ENCODE data around the gene GNB2.
A peak's percentile ranks its signal among the peaks of the same experiment; 100 is the strongest.
"Not testable (repeated sequence)": the region's sequence is repeated elsewhere in the genome, so short reads cannot be mapped to it uniquely, and the experiment has no call there.

Gene GNB2

DNA sequence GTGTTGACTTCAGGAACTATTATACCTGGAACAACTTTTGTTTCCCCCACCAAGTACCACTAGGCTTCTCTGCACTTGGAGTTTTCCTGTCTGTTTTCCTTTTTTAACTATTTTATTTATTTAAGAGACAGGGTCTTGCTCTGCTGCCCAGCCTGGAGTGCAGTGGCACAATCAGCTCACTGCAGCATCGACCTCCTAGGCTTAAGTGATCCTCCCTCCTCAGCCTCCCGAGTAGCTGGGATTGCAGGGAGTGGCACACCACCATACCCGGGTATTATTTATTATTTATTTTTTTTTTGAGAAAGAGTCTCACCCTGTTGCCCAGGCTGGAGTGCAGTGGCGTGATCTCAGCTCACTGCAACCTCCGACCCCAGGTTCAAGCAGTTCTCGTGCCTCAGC is 22.6 kb downstream of the GNB2 start:
- DNase-seq (ENCODE audit: low spot score): no peak

GRCh38 chr7:100699018-100699417 is 25.5 kb downstream of the GNB2 start:
- no peak for DNase-seq (ENCODE audit: low spot score)

GRCh38 chr7:100701089-100701488 is 27.5 kb downstream of the GNB2 start:
- not testable (repeated sequence) for DNase-seq (ENCODE audit: low spot score)

DNA sequence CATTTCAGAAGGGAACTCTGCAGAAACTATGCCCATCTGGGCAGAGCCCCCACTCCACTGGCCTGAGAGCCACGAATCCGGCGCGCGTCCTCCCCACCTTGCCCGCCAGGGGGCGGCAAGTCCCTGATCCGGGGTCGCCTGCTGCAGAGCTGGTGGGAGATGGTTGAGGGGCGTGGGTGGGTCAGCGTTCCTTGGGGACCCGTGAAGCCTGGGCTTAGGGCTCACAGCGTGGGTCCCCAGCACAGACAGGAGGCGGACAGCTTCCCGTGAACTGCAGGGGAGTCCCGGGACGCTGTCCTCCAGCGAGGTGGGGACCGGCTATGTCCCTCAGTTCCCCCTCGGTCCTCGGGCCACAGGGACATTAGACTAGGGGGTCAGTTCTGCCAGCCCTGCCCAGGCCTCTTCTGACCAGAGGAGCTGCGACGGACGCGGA is 31.8 kb downstream of the GNB2 start:
- peak; percentile 89 for DNase-seq (ENCODE audit: low spot score)

- peak; percentile 98 for DNase-seq (ENCODE audit: low spot score)
Measured at GRCh38 chr7:100705753-100706671, 32.5 kb downstream of the GNB2 start, which contains the start of gene POP7. Gene POP7, plus strand, starts transcription at chr7:100706121. Its CDS starts 710 bp downstream, at chr7:100706831.

GRCh38 chr7:100706672-100707311 is 33.3 kb downstream of the GNB2 start:
- DNase-seq (ENCODE audit: low spot score): no peak

DNA sequence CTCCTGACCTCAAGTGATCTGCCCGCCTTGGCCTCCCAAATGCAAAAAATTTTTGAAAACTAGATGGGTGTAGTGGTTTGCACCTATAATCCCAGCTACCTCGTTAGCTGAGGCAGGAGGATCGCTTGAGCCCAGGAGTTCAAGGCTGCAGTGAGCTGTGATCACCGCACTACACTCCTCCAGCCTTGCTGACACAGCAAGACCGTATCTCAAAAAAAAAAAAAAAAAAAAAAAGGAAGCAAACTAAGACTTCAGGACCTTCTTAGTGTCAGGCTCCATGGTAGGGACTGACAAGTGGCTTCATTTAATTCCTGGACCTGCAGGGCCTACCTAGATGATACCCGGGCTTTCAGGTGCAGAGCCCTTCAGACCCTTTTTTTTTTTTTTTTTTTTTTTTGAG is 34.9 kb downstream of the GNB2 start:
- DNase-seq (ENCODE audit: low spot score): no peak

GRCh38 chr7:100710452-100710851 is 36.9 kb downstream of the GNB2 start:
- DNase-seq (ENCODE audit: low spot score): no peak

DNA sequence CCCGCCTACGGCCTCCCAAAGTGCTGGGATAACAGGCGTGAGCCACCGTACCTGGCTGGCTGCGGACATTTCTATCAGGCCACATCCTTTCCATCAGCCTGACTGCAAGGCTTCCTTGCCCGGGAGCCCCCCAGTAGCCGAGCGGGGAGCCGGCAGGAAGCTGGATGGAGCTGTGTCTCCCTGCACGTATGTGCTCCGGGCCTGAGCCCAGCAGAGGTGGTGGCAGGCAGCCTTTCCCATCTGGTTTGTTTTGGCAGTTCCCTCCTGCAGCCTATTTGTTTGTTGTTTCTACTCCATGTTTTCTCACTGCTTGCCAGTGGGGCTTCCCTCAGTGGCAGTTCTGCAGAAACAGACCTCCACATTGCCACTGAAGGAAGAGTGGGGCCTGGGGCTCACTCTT is 37.8 kb downstream of the GNB2 start:
- no peak for DNase-seq (ENCODE audit: low spot score)

DNA sequence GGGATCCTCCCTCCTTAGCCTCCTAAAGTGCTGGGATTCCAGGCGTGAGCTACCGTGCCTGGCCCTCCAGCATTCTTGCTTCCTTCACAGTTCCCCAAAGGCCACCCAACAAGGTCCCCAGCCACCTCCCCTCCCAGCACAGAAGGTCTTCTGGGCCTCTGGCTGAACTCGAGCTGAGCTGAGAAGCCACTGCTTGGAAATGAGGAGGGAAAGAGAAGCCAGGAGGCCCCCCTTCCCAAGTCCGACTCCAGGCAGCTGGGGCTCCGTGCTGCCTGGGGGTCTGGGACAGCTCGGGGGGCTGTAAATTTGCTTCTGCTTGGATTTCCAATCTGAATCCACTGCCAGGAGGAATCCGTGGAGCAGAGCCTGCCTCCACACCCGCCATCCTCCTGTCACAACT is 41.2 kb downstream of the GNB2 start:
- no peak for DNase-seq (ENCODE audit: low spot score)

- DNase-seq (ENCODE audit: low spot score): not testable (repeated sequence)
Measured at GRCh38 chr7:100717073-100717472, 43.5 kb downstream of the GNB2 start.

DNA sequence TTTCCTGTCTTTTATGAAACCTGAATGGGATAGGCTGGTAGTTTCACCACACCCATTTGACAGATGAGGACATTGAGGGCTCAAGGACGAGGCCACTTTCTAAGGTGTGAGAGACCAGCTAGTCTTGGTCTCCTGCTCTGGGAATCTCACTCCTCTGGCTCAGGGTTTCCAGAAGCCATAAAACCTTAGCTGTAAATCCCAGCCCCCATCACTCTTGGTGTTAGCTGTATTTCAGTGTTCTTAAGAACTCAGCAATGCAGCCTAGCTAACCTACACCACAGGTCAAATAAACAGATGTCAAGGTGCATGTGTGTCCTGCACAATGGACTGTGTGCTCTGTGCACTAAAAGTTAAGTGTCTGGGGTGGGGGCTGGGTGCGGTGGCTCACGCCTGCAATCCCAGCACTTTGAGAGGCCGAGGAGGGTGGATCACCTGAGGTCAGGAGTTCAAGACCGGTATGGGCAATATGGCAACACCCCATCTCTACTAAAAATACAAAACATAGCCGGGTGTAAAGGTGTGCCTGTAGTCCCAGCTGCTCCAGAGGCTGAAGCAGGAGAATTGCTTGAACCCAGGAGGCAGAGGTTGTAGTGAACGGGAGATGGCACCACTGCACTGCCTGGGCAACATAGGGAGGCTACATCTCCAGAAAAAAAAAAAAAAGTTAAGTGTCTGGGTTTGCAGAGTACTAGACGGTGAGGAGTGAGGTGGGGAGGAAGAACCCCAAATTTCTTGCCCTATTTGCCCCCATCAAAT is 46.2 kb downstream of the GNB2 start:
- peak; percentile 33 for DNase-seq (ENCODE audit: low spot score)

DNA sequence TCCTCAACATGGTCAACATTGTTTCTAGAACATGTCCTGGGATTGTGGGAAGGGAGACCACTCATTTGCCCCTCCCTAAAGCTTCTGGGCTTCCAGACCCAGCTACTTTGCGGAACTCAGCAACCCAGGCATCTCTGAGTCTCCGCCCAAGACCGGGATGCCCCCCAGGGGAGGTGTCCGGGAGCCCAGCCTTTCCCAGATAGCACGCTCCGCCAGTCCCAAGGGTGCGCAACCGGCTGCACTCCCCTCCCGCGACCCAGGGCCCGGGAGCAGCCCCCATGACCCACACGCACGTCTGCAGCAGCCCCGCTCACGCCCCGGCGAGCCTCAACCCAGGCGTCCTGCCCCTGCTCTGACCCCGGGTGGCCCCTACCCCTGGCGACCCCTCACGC is 46.7 kb downstream of the GNB2 start, which contains the start of gene EPO:
EPO (plus strand) TSS at position 190 of the 392 bp plus-strand sequence. CDS start 513 bp downstream, outside the sequence.
- no peak for DNase-seq (ENCODE audit: low spot score)

DNA sequence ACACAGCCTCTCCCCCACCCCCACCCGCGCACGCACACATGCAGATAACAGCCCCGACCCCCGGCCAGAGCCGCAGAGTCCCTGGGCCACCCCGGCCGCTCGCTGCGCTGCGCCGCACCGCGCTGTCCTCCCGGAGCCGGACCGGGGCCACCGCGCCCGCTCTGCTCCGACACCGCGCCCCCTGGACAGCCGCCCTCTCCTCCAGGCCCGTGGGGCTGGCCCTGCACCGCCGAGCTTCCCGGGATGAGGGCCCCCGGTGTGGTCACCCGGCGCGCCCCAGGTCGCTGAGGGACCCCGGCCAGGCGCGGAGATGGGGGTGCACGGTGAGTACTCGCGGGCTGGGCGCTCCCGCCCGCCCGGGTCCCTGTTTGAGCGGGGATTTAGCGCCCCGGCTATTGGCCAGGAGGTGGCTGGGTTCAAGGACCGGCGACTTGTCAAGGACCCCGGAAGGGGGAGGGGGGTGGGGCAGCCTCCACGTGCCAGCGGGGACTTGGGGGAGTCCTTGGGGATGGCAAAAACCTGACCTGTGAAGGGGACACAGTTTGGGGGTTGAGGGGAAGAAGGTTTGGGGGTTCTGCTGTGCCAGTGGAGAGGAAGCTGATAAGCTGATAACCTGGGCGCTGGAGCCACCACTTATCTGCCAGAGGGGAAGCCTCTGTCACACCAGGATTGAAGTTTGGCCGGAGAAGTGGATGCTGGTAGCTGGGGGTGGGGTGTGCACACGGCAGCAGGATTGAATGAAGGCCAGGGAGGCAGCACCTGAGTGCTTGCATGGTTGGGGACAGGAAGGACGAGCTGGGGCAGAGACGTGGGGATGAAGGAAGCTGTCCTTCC is 47.3 kb downstream of the GNB2 start:
- no peak for DNase-seq (ENCODE audit: low spot score)

GRCh38 chr7:100721505-100721812 is 47.9 kb downstream of the GNB2 start:
- no peak for DNase-seq (ENCODE audit: low spot score)

DNA sequence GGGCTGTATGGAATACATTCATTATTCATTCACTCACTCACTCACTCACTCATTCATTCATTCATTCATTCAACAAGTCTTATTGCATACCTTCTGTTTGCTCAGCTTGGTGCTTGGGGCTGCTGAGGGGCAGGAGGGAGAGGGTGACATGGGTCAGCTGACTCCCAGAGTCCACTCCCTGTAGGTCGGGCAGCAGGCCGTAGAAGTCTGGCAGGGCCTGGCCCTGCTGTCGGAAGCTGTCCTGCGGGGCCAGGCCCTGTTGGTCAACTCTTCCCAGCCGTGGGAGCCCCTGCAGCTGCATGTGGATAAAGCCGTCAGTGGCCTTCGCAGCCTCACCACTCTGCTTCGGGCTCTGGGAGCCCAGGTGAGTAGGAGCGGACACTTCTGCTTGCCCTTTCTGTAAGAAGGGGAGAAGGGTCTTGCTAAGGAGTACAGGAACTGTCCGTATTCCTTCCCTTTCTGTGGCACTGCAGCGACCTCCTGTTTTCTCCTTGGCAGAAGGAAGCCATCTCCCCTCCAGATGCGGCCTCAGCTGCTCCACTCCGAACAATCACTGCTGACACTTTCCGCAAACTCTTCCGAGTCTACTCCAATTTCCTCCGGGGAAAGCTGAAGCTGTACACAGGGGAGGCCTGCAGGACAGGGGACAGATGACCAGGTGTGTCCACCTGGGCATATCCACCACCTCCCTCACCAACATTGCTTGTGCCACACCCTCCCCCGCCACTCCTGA is 49.1 kb downstream of the GNB2 start:
- no peak for DNase-seq (ENCODE audit: low spot score)

DNA sequence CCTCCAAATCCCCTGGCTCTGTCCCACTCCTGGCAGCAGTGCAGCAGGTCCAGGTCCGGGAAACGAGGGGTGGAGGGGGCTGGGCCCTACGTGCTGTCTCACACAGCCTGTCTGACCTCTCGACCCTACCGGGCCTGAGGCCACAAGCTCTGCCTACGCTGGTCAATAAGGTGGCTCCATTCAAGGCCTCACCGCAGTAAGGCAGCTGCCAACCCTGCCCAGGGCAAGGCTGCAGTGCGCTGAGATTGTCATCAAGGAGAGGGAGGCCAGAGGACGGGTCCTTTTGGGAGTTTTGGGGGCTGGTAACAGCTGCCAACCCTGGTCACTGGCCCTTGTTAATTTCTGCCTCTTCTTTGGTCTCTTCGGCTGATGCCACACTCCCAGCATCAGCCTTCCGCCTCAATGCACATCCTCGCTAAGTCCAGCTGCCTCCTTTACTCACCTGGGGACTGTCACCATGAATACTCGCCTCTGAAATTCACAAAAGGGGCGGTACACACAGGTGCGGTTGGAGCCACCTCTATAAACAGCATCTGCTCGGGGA is 50.3 kb downstream of the GNB2 start:
- DNase-seq (ENCODE audit: low spot score): no peak

GRCh38 chr7:100724364-100724763 is 50.8 kb downstream of the GNB2 start:
- DNase-seq (ENCODE audit: low spot score): not testable (repeated sequence)

- DNase-seq (ENCODE audit: low spot score): peak; percentile 82
Measured at GRCh38 chr7:100726996-100727761, 53.6 kb downstream of the GNB2 start.

DNA sequence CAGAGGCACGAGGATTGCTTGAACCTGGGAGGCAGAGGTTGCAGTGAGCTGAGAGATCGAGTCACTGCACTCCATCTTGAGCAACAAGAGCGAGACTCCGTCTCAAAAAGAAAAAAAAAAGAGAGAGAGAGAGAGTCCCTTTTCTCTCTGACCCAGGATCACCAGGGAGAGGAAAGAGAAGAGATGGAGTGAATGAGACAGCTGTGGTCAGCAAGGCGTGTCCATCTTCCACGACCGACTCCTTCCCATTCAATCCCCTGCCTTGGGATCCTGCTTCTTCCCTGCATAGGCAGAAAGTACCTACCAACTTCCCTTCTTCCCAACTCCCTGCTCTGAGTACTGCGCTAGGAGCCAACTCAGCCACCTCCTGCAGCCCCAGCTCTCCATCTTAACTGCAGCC is 54.7 kb downstream of the GNB2 start:
- no peak for DNase-seq (ENCODE audit: low spot score)
